HG03558 (cell line): ENCODE data around the gene CD3D.
"Not testable (repeated sequence)": the region's sequence is repeated elsewhere in the genome, so short reads cannot be mapped to it uniquely, and the experiment has no call there.

Source experiments
- ATAC-seq: cut with Tn5 transposase; IDR thresholded peaks from one replicate; pipeline ENCODE4 v1.9.1; 2021; ENCODE audit warnings: moderate number of reproducible peaks; ENCODE audit not compliant: unreplicated experiment; ENCODE audit errors: extremely low read depth

Gene CD3D

GRCh38 chr11:118340449-118340848, 2.1 kb downstream of the CD3D start:
- no peak for ATAC-seq

GRCh38 chr11:118339281-118339961, 3.1 kb downstream of the CD3D start:
- ATAC-seq = no peak

GRCh38 chr11:118338637-118339061, 3.9 kb downstream of the CD3D start:
- ATAC-seq = no peak

- no peak for ATAC-seq
Measured at GRCh38 chr11:118334745-118335144, 7.8 kb downstream of the CD3D start.

- ATAC-seq = no peak
Measured at GRCh38 chr11:118328745-118329144, 13.8 kb downstream of the CD3D start.

GRCh38 chr11:118325283-118325682, 17.2 kb downstream of the CD3D start:
- no peak for ATAC-seq

- ATAC-seq = no peak
Measured at GRCh38 chr11:118322721-118323120, 19.8 kb downstream of the CD3D start.

GRCh38 chr11:118321386-118322082, 21.0 kb downstream of the CD3D start:
- no peak for ATAC-seq

- ATAC-seq = no peak
Measured at GRCh38 chr11:118320515-118320914, 22.0 kb downstream of the CD3D start.

GRCh38 chr11:118319337-118319707, 23.2 kb downstream of the CD3D start:
- ATAC-seq = no peak

- ATAC-seq = no peak
Measured at GRCh38 chr11:118318581-118319336, 23.7 kb downstream of the CD3D start.

- no peak for ATAC-seq
Measured at GRCh38 chr11:118318124-118318523, 24.4 kb downstream of the CD3D start.

- no peak for ATAC-seq
Measured at GRCh38 chr11:118314988-118315411, 27.5 kb downstream of the CD3D start.

- no peak for ATAC-seq
Measured at GRCh38 chr11:118313242-118313641, 29.3 kb downstream of the CD3D start.

GRCh38 chr11:118312328-118312727, 30.2 kb downstream of the CD3D start:
- no peak for ATAC-seq

GRCh38 chr11:118311518-118311917, 31.0 kb downstream of the CD3D start:
- no peak for ATAC-seq

GRCh38 chr11:118310781-118311485, 31.6 kb downstream of the CD3D start:
- ATAC-seq = no peak

GRCh38 chr11:118310271-118310670, 32.2 kb downstream of the CD3D start:
- no peak for ATAC-seq

- not testable (repeated sequence) for ATAC-seq
Measured at GRCh38 chr11:118308995-118309528, 33.4 kb downstream of the CD3D start.

GRCh38 chr11:118306556-118306955, 35.9 kb downstream of the CD3D start:
- no peak for ATAC-seq
